22Rv1 (cell line): ENCODE data around the gene CHD9.

ENCODE experiments used
- CTCF ChIP-seq: fragments of 450-650 bp; IDR thresholded peaks from 2 replicates; pipeline ENCODE4 v1.5.1; 2017; ENCODE audit warnings: mild to moderate bottlenecking
- ZFX ChIP-seq: fragments of 450-650 bp; IDR thresholded peaks from 2 replicates; pipeline ENCODE4 v1.6.1; 2017; ENCODE audit warnings: antibody characterized with exemption, borderline replicate concordance

- TF ChIP-seq CTCF (no peak), ZFX (no peak)
Observed at GRCh38 chr16:53232826-53233529, 178.2 kb downstream of the CHD9 start.
